NCI-H345 (cell line): ENCODE data around the gene ITPRIPL2.

Experiments
- DNase-seq: peaks from one replicate; lab custom pipeline; 2025; lab: John Stamatoyannopoulos, UW

Gene ITPRIPL2

DNA sequence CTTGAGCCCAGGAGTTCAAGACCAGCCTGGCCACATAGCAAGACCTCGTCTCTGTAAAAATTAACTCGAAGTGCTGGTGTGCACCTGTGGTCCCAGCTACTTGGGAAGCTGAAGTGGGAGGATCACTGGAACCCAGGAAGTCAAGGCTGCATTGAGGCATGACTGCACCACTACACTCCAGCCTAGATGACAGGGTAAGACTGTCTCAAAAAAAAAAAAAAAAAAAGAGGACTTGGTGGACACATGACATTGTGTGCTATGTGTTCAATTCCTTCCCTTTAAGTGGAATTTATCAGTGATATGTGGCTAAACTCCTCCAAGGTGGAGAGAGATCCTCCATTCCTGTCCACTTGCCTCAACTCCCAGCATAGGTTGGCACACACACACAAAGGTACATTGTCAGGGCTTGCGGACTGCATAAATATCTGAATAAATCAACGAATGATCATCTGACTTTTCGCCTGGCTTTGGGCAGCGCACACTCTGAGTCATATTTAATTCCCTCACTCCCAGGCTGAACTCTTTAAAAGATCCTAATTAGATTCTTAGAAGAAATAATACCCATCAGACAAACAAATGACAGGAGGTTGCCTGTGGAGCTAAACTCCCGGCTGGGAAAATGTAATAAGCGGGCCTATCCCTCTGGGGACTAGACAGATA is 29.3 kb downstream of the ITPRIPL2 start:
- no peak for DNase-seq

DNA sequence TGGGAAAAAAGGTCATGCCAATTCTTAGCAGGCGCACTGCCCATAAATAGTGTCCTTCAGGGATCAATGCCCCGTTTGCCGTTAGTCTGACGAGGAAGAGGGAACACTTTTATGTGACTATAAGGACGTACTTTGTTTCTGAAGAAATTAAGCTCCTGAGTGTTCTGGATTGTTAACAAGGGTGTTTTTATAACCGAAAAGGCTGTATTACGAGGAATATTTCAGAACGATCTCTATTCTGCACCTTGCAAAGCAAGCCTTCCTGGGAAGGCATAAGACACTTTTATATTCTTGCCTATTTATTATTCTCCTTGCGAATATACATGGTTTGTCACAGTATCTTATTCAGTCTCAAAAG is 29.8 kb downstream of the ITPRIPL2 start:
- no peak for DNase-seq

DNA sequence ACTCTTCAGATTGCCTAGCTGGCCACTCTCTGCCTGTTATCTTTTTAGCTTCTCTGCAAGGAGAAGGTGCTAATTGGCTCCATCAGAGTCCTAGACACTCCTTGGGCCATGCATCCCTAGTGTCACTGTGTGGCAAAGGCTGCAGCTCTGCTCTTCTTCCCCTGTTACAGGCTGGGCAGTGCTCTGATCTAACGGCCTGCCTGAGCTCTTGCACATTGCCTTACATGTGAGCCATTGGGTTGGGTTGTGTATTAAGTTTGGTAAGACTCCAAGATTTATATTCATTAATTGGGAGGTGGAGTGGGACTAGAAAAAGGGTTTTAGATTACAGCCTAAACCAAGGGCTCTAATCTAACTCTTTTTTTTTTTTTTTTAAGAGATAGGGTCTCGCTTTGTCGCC is 31.2 kb downstream of the ITPRIPL2 start:
- no peak for DNase-seq

DNA sequence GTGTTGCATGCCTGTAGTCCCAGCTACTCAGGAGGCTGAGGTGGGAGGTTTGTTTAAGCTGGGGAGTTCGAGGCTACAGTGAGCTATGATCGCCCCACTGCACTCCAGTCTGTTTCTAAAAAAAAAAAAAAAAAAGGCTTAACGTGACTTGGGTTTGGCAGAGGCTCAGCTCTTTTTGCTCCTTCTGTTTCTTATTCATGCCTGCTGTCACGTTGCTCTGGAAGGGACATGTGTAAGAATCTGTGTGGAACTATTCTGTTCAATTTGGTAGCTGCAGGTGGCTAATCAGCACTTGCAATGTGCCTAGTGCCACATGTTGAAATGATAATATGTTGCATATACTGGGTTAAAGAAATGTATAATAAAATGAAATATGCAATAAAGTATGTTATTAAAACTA is 33.4 kb downstream of the ITPRIPL2 start:
- no peak for DNase-seq

DNA sequence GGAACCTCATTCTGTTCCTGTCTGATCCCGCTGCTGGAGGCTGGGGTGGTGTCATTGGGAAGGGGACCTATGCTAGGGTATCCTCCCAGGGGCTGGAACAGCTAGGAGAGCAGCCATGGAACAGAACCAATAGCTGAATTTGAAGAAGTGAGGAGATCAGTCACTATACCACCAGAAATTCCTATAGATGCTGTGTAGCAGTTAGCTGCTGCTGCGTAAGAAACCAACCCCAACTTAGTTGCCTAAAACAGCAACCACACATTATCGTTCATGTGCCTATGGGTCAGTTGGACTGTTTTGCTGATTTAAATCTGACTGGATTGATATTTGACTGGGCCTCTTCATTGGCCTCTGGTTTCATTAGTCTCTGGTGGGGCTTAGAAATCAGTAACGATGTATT is 33.9 kb downstream of the ITPRIPL2 start:
- DNase-seq, result no peak

DNA sequence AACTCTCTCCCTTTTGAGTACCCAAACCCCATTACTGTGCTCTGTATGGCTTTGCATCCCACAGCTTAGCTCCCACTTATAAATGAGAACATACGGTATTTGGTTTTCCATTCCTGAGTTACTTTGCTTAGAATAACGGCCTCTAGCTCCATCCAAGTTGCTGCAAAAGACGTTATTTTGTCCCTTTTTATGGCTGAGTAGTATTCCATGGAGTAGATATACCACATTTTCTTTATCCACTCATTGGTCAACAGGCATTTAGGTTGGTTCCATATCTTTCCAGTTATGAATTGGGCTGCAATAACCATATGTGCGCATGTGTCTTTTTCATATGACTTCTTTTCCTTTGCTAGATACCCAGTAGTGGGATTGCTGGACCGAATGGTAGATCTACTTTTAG is 34.4 kb downstream of the ITPRIPL2 start:
- no peak for DNase-seq

DNA sequence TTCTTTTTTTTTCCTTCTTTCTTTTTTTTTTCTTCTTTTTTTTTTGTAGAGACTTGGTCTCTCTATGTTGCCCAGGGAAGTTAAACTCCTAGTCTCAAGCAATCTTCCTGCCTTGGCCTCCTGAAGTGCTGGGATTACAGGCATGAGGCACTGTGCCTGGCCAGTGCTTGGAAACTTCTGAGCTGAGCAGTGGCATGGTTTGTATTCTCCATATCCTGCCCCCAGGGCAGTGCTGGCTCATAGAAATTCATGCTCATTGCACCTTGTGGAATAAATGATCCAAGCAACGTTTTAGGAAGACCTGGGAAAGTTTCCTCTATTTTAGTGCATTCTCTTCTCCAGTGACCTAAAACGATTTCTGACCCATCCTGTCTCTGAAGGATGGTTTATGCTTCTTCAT is 37.5 kb downstream of the ITPRIPL2 start:
- DNase-seq, result no peak

DNA sequence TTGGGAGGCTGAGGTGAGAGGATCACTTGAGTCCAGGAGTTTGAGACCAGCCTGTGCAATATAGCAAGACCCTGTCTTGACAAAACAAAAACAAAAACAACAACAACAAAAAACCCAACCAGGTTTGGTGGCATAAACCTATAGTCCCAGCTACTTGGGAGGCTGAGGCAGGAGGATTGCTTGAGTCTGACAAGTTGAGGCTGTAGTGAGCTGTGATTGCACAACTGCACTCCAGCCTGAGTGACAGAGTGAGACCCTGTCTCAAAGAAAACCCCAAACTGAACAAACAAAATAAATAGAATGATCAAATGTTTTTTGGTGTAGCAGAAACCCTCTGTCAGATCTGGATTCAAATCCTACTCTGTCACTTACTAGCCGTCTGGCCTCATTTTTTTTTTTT is 38.3 kb downstream of the ITPRIPL2 start:
- no peak for DNase-seq

DNA sequence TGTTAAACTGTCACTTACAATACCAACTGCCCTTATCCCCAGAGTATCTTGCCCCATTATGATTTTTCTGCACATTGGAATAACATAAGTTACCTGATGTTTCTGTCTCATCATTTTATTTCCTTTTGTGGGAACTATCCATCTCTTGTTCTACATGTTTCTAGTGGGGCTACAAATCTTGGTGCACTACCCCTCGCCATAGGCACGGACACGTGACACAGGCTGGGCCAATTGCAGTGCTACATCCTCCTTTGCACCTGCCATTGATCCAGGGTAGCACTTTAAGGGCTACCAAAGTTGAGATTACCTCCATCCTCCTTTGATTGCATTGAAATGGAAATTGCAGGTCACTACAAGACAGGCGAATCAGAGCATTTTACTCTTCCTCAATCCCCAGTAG is 40.1 kb downstream of the ITPRIPL2 start:
- DNase-seq, result no peak

DNA sequence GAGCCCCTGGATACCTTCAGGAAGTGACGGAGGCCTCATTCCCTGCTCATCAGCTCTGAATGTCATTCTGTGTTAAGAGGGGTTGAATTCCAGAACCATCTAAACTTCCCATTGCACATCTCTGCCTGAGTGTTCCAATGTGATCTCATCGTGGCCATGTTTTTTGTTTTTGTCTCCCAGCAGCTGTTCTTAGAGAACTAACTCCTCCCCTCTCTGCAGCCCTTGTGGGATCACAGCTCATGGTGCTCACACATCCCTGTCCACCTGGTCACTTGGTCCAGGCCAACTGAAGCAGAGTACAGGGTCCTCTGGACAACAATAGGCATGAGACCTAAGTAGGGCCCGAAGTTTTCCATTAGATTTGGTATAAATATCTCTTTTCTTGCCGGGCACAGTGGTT is 48.3 kb downstream of the ITPRIPL2 start:
- no peak for DNase-seq

DNA sequence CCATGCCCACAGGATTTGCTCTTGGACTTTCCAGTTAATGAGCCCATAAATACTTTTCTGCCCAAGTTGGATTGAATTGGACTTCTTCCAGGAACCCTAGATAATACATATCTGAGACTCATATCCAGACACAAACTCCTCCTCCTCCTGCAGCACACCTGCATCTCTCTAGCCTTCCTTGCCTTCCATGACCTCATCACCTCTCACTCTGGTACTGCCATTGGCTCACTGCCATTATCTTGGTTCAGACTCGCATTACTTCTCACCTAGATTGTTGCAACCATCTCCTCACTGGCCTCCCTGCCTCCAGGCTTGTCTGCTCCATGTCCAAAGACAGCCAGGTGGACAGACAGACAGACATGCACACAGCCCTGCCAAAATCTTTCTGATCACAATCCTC is 49.5 kb downstream of the ITPRIPL2 start:
- DNase-seq, result no peak

DNA sequence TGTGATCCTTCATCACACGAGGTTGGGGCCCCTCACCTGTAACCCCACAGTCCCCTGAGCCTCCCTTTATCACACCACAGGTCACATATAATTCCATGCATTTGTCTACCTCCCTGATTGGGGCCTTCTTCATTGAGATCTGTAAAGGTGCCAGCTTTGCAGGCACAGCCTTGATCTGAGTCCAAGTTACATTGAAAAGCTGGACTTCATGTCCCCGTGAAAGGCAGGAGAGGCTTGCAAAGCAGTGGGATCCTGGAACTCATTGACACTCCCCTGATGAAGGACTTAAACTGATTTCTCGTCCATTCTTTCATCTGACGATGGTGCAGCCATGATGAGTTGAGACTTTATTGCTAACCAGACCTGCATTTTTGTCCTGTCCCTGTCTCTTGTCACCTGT is 50.5 kb downstream of the ITPRIPL2 start:
- DNase-seq, result no peak

DNA sequence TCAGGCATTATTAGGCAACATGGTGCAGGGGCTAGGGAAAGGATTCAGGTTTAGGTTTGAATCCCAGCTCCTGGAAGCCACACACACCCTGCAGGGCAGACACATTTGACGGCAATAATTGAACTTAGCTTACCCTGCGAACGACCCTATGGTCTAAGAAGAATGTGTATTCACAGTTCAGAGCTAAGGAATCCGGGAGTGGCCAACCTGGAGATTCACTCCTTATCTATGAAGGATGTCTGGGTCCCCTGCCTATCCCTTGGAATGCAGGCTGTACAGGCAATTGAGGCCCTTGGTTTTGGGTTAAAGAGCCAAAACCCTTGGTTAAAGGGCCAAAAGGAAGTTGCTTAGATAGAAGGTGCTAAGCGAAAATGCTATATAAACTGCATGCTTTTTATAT is 51.3 kb downstream of the ITPRIPL2 start:
- no peak for DNase-seq

DNA sequence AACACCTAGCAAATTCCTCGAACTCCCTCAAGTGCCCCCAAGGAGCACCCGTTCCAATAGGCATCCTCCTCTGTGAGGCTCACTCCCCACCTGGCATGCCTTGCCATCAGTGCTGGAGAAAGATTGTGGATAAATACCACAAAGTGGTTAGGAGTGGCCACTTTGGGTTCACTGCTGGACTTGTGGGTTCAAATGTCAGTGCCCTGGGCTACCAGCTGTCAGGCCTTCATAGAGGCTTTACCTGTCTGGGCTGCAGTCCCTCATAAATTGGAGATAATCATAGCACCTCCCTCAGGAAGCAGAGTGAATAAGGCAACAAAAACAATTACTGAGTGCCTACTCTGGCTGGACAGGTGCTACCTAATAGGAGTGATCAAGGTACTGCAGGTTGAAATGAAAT is 52.7 kb downstream of the ITPRIPL2 start:
- DNase-seq, result peak; percentile 33

DNA sequence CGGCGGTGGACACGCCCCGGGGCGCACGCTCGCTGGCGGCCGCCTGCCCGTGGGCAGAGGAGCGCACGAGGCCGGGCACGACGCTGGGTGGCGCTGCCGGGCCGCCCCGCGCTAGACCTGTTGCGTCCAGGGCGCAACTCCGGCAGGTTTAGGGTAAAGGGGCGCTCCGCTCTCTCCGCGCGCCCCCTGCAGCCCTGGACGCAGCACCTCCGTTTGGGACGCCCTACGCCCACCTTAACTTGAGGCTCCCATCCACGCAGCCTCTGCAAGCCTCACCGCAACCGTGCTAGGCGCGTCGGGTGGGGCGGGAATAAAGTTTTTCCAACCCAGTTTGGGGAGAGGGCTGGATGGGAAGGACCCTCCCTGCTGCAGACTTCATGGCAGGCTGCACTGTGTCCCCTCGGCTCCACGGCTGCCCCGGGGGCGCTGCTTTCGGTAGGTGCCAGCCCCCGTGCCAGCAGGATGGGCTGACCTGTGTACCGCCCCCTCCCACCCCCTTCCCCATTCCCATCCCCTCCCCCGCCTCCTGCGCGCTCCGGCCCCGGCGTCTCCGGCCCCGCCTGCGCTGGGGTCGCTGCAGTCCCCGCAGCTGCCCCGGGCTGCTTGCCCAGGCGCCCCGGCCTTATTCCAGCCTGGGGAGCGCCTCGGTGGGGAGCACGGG is 54.1 kb downstream of the ITPRIPL2 start, which contains the start of gene SYT17:
Gene SYT17 (plus strand): TSS at position 531 of the 661 bp plus-strand sequence. CDS start 407 bp downstream, outside the sequence.
- peak; percentile 85 for DNase-seq

DNA sequence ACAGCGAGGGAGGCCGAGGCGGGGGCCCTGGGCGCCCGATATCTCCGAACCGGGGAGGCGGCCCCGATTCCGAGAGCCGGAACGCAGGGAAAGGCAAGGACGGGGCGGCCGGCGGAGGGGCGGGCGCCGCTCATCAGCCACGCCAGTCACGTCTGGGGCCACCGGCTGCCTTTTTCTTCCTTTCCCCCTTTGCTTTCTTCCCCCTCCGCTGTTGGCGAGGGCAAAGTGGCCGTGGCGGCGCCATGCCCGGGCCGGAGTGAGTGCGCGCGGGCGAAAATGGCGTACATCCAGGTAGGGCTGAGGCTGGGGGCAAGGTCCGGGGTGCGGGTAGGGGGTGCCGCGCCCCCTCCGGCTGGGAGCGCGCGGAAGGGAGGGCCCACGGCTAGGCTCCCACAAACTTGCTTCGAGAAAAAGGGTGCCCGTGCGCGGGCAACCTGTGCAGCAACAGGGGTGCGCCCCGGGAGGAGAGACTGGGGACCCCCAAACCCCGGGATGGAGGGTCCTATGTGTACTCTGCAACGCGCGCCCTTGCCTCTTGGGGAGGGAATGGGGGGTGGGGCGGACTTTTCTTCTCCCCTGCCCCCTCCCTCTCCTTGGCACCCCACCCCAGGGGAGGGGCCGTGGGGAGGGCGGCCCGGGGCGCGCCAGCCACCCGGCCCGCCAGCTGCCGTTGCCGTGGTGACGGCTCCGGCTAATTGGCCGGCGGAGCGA is 54.8 kb downstream of the ITPRIPL2 start:
- DNase-seq, result peak; percentile 85

DNA sequence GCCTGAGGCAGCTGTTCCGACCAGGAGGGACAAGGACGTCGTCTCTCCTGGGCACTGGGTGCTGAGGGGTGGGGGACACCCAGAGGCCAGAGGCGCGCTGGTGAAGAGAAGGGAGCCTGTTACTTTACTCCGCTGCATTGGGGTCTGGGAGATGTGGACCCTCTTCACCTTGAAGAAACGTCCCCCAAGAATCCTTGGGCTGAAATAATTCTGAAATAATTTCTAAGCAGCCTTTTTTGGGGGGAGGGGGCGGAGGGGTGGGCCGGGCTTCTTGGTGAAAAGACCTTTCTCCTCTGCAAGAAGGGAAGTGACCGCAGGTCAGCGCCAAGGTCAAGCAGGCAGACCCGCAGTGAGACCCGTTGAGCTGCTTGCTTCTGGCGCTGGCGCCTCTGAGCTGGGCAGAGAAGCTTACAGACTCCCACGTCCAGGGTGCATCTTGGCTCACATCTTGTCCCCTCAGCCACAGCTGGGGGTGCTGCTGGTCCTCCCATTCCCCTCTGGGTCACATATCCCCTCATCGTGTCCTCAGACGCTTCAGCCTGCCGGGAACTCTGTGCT is 55.4 kb downstream of the ITPRIPL2 start:
- DNase-seq, result no peak

DNA sequence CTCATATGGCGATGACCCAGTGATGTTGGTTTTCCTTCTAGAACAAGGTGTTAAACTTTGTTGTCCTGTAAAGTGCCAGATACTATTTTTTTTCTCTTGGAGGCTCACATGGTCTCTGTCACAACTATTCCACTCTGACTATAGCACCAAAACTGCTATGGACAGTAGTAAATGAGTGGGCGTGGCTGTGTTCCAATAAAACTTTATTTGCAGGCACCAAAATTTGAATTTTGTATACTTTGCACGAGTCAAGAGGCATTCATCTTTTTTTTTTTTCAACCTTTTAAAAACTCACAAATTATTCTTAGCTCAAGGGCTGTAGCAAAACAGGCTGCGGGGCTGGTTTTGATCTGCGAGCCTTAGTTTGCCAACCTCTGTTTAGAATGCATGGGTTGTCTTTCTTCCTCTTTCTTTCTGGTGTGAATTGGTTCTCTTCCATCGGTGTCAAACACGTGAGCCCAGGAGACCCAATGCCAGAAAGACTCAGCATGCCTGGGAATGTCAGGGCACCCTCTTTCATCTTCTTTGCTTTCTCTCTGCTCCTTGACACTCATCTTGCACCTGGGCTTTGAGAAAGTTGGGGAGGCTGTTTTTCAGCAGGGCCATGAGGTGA is 56.4 kb downstream of the ITPRIPL2 start:
- DNase-seq, result no peak
